Right renal pelvis (tissue), 4 donors: ENCODE measurements around the gene FAP. TPM values are rescaled to one million over a fixed set of nuclear protein-coding genes. Genes with fewer than 3 reads are reported as not detected.

Source experiments
- DNase-seq, 4 donors: peaks; one replicate each; pipeline ENCODE4 v3.0.0-alpha.2; 2013; ENCODE audit warnings: low read depth in 4 of 4, low spot score in 3 of 4, missing footprints in 1 of 4
- polyA plus RNA-seq, 4 donors: library from polyadenylated mRNA; unstranded; fragments of 120-200 nt; gene quantifications; one replicate each; pipeline ENCODE4 v1.2.1, GENCODE V29; 2013; ENCODE audit not compliant: insufficient read length in 4 of 4

The FAP gene
- polyA plus RNA-seq, 4 donors, result 9.6 to 18.5 (median 12.7) TPM

GRCh38 chr2:162148956-162149355, 94.3 kb downstream of the FAP start:
- no peak for DNase-seq

- DNase-seq, result no peak
Measured at GRCh38 chr2:162143969-162144368, 99.3 kb downstream of the FAP start.

- DNase-seq, result no peak
Measured at GRCh38 chr2:162138310-162138709, 104.9 kb downstream of the FAP start.

GRCh38 chr2:162127422-162127821, 115.8 kb downstream of the FAP start:
- DNase-seq, result no peak

- no peak for DNase-seq
Measured at GRCh38 chr2:162126527-162126926, 116.7 kb downstream of the FAP start.

- DNase-seq, result no peak
Measured at GRCh38 chr2:162126111-162126519, 117.1 kb downstream of the FAP start.

GRCh38 chr2:162125138-162125537, 118.1 kb downstream of the FAP start:
- DNase-seq, result no peak

GRCh38 chr2:162123806-162124758, 119.2 kb downstream of the FAP start:
- peak; percentile 42 to 56 (median 51) for DNase-seq

Other genes with a start within 250 kb of the FAP start
- 100 to 1,000 TPM in 3 of 4 donors, 10 to 100 TPM in 1; 89.9 to 151 (median 142) TPM for gene DPP4, start 169.2 kb downstream of the FAP start, polyA plus RNA-seq
- gene GCG, start 91.2 kb downstream of the FAP start, polyA plus RNA-seq, result not detected
- 1 to 10 TPM; 5.4 to 9.2 (median 7.7) TPM for gene IFIH1, start 75.2 kb upstream of the FAP start, polyA plus RNA-seq
- 10 to 100 TPM; 33.8 to 42.2 (median 36.8) TPM for gene GCA, start 100.7 kb upstream of the FAP start, polyA plus RNA-seq